Measurements from ENCODE around the gene MKNK2.
"Not testable (repeated sequence)": the region's sequence is repeated elsewhere in the genome, so short reads cannot be mapped to it uniquely, and the experiment has no call there.

Gene MKNK2

DNA sequence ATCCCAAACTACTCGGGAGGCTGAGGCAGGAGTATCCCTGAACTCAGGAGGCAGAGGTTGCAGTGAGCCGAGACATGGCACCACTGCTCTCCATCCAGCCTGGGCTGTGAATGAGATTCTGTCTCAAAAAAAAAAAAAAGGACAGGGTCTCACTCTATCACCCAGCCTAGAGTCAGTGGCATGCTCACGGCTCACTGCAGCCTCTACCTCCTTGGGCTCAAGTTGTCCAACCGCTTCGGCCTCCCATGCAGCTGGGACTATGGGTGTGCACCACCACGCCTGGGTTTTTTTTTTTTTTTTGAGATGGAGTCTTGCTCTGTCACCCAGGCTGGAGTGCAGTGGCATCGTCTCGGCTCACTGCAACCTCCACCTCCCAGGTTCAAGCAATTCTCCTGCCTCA is 14.6 kb downstream of the MKNK2 start:
- Histone ChIP-seq H3K4me3 (ENCODE audit: insufficient read depth, low read depth, low read length, poor library complexity, severe bottlenecking) (no peak overlapping the region), H3K36me3 (ENCODE audit: control insufficient read depth, insufficient read depth, low read length) (peaks cover 37% of the 10 kb centered on the region), H3K27ac (ENCODE audit: insufficient read depth, low read length, poor library complexity, severe bottlenecking) (no peak overlapping the region), H3K27me3 (replicated peaks; ENCODE audit: control insufficient read depth, insufficient read depth, low read length, poor library complexity, severe bottlenecking) (no peaks in the 10 kb centered on the region), H3K9me3 (ENCODE audit: control insufficient read depth, low read length) (no peaks in the 10 kb centered on the region), H3K4me1 (ENCODE audit: control insufficient read depth, insufficient read depth, low read length, poor library complexity, severe bottlenecking) (peaks cover 38% of the 10 kb centered on the region)
- no peak for DNase-seq

DNA sequence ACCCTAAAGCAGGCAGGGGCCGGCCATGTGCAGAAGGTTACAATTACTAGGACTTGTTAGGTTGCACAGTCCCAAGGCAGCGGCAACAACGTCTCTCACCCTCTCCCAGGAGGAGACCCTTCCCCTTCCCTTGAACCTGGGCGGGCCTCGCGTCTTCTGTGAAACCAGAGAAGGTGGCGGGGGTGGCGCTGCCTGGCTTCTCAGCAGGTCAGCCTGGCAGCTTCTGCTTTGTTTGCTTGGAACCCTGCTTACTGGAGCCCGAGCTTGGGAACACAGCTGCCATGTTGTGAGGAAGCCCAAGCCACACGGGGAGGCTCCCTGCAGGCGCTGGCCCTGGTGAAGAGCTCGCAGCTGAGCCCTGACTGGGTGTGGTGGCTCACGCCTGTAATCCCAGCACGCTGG is 15.5 kb downstream of the MKNK2 start:
- H3K36me3 ChIP-seq (ENCODE audit: control insufficient read depth, insufficient read depth, low read length), result peaks cover 30% of the 10 kb centered on the region
- no peaks in the 10 kb centered on the region for H3K27me3 ChIP-seq (replicated peaks; ENCODE audit: control insufficient read depth, insufficient read depth, low read length, poor library complexity, severe bottlenecking)
- H3K9me3 ChIP-seq (ENCODE audit: control insufficient read depth, low read length), result no peaks in the 10 kb centered on the region
- DNase-seq, result no peak
- H3K4me1 ChIP-seq (ENCODE audit: control insufficient read depth, insufficient read depth, low read length, poor library complexity, severe bottlenecking), result peaks cover 30% of the 10 kb centered on the region
- H3K27ac ChIP-seq (ENCODE audit: insufficient read depth, low read length, poor library complexity, severe bottlenecking), result no peak overlapping the region
- no peak overlapping the region for H3K4me3 ChIP-seq (ENCODE audit: insufficient read depth, low read depth, low read length, poor library complexity, severe bottlenecking)

GRCh38 chr19:2034729-2035589 is 16.1 kb downstream of the MKNK2 start:
- H3K9me3 ChIP-seq (ENCODE audit: control insufficient read depth, low read length), result no peaks in the 10 kb centered on the region
- H3K4me3 ChIP-seq (ENCODE audit: insufficient read depth, low read depth, low read length, poor library complexity, severe bottlenecking), result no peak overlapping the region
- no peaks in the 10 kb centered on the region for H3K27me3 ChIP-seq (replicated peaks; ENCODE audit: control insufficient read depth, insufficient read depth, low read length, poor library complexity, severe bottlenecking)
- H3K4me1 ChIP-seq (ENCODE audit: control insufficient read depth, insufficient read depth, low read length, poor library complexity, severe bottlenecking), result peaks cover 29% of the 10 kb centered on the region
- H3K36me3 ChIP-seq (ENCODE audit: control insufficient read depth, insufficient read depth, low read length), result peaks cover 24% of the 10 kb centered on the region
- H3K27ac ChIP-seq (ENCODE audit: insufficient read depth, low read length, poor library complexity, severe bottlenecking), result no peak overlapping the region
- DNase-seq, result peak; percentile 58 to 68 (median 64)

DNA sequence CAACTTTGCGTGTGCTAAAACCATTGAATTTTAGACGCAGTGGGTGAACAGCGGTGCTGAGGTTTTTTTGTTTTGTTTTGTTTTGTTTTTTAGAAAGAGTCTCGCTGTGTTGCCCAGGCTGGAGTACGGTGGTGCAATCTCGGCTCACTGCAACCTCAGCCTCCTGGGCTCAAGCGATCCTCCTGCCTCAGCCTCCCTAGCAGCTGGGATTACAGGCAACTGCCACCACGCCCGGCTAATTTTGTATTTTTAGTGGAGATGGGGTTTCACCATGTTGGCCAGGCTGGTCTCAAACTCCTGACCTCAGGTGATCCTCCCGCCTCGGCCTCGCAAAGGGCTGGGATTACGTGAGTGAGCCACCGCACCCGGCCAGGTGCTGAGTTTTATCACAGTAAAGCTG is 16.8 kb downstream of the MKNK2 start:
- not testable (repeated sequence) for H3K9me3 ChIP-seq (ENCODE audit: control insufficient read depth, low read length); DNase-seq; H3K27ac ChIP-seq (ENCODE audit: insufficient read depth, low read length, poor library complexity, severe bottlenecking); H3K27me3 ChIP-seq (replicated peaks; ENCODE audit: control insufficient read depth, insufficient read depth, low read length, poor library complexity, severe bottlenecking); H3K4me3 ChIP-seq (ENCODE audit: insufficient read depth, low read depth, low read length, poor library complexity, severe bottlenecking)
- peaks cover 17% of the 10 kb centered on the region for H3K36me3 ChIP-seq (ENCODE audit: control insufficient read depth, insufficient read depth, low read length)
- H3K4me1 ChIP-seq (ENCODE audit: control insufficient read depth, insufficient read depth, low read length, poor library complexity, severe bottlenecking), result peaks cover 29% of the 10 kb centered on the region

GRCh38 chr19:2033825-2034159 is 17.3 kb downstream of the MKNK2 start:
- no peak overlapping the region for H3K27ac ChIP-seq (ENCODE audit: insufficient read depth, low read length, poor library complexity, severe bottlenecking)
- H3K4me1 ChIP-seq (ENCODE audit: control insufficient read depth, insufficient read depth, low read length, poor library complexity, severe bottlenecking), result peaks cover 29% of the 10 kb centered on the region
- no peak overlapping the region for H3K4me3 ChIP-seq (ENCODE audit: insufficient read depth, low read depth, low read length, poor library complexity, severe bottlenecking)
- peaks cover 12% of the 10 kb centered on the region for H3K36me3 ChIP-seq (ENCODE audit: control insufficient read depth, insufficient read depth, low read length)
- no peaks in the 10 kb centered on the region for H3K9me3 ChIP-seq (ENCODE audit: control insufficient read depth, low read length)
- no peaks in the 10 kb centered on the region for H3K27me3 ChIP-seq (replicated peaks; ENCODE audit: control insufficient read depth, insufficient read depth, low read length, poor library complexity, severe bottlenecking)
- DNase-seq, result no peak

DNA sequence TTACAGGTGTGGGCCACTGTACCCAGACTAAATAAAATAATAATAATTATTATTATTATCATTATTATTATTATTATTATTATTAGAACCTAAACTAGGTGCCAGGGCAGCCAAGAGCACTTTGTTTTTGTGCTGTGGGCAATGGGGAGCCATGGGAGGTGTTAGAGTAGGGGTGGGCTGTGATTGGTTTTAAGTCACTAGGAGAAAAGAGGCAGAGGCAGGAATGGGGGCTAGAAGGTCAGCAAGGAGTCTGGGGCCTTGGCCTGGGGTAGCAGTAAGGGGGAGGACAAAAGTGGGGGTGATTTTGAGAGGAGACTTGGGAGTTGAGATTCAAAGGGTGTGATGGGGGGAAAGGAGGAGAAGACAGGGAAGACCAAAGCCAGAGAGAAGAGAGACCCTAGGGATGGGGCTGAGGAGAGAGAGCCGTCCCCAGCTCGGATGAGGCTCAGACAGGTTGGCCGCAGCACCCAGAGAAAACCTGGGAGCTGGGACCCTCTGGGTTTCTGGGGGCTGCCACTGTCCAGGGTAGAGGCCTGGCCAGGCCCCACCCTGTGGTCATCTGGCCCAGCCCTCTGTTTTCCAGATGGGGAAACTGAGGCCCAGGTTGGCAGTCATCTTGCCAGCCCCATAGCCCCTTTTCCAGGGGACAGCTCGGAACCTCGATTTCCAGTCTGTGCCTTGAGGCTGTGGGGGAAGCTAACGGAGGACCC is 17.8 kb downstream of the MKNK2 start:
- Histone ChIP-seq H3K9me3 (ENCODE audit: control insufficient read depth, low read length) (no peaks in the 10 kb centered on the region), H3K36me3 (ENCODE audit: control insufficient read depth, insufficient read depth, low read length) (peaks cover 7% of the 10 kb centered on the region), H3K27me3 (replicated peaks; ENCODE audit: control insufficient read depth, insufficient read depth, low read length, poor library complexity, severe bottlenecking) (no peaks in the 10 kb centered on the region), H3K4me1 (ENCODE audit: control insufficient read depth, insufficient read depth, low read length, poor library complexity, severe bottlenecking) (peaks cover 29% of the 10 kb centered on the region), H3K27ac (ENCODE audit: insufficient read depth, low read length, poor library complexity, severe bottlenecking) (no peak overlapping the region), H3K4me3 (ENCODE audit: insufficient read depth, low read depth, low read length, poor library complexity, severe bottlenecking) (no peak overlapping the region)
- DNase-seq, result no peak

GRCh38 chr19:2032296-2032941 is 18.6 kb downstream of the MKNK2 start:
- no peaks in the 10 kb centered on the region for H3K36me3 ChIP-seq (ENCODE audit: control insufficient read depth, insufficient read depth, low read length)
- peak overlapping the region; percentile 36 for H3K4me3 ChIP-seq (ENCODE audit: insufficient read depth, low read depth, low read length, poor library complexity, severe bottlenecking)
- H3K27ac ChIP-seq (ENCODE audit: insufficient read depth, low read length, poor library complexity, severe bottlenecking), result peak overlapping the region; percentile 53
- H3K4me1 ChIP-seq (ENCODE audit: control insufficient read depth, insufficient read depth, low read length, poor library complexity, severe bottlenecking), result peaks cover 29% of the 10 kb centered on the region
- H3K9me3 ChIP-seq (ENCODE audit: control insufficient read depth, low read length), result no peaks in the 10 kb centered on the region
- H3K27me3 ChIP-seq (replicated peaks; ENCODE audit: control insufficient read depth, insufficient read depth, low read length, poor library complexity, severe bottlenecking), result no peaks in the 10 kb centered on the region
- DNase-seq, result peak in 1 of 3 donors; percentile 45

- Histone ChIP-seq H3K9me3 (ENCODE audit: control insufficient read depth, low read length) (no peaks in the 10 kb centered on the region), H3K36me3 (ENCODE audit: control insufficient read depth, insufficient read depth, low read length) (no peaks in the 10 kb centered on the region), H3K27ac (ENCODE audit: insufficient read depth, low read length, poor library complexity, severe bottlenecking) (no peak overlapping the region), H3K27me3 (replicated peaks; ENCODE audit: control insufficient read depth, insufficient read depth, low read length, poor library complexity, severe bottlenecking) (no peaks in the 10 kb centered on the region), H3K4me1 (ENCODE audit: control insufficient read depth, insufficient read depth, low read length, poor library complexity, severe bottlenecking) (peaks cover 7% of the 10 kb centered on the region), H3K4me3 (ENCODE audit: insufficient read depth, low read depth, low read length, poor library complexity, severe bottlenecking) (no peak overlapping the region)
- DNase-seq, result no peak
These were observed 23.7 kb downstream of the MKNK2 start for GRCh38 chr19:2027361-2027760.

GRCh38 chr19:2026770-2027169 is 24.3 kb downstream of the MKNK2 start:
- H3K4me1 ChIP-seq (ENCODE audit: control insufficient read depth, insufficient read depth, low read length, poor library complexity, severe bottlenecking), result peaks cover 1% of the 10 kb centered on the region
- no peaks in the 10 kb centered on the region for H3K27me3 ChIP-seq (replicated peaks; ENCODE audit: control insufficient read depth, insufficient read depth, low read length, poor library complexity, severe bottlenecking)
- DNase-seq, result no peak
- no peak overlapping the region for H3K27ac ChIP-seq (ENCODE audit: insufficient read depth, low read length, poor library complexity, severe bottlenecking)
- H3K36me3 ChIP-seq (ENCODE audit: control insufficient read depth, insufficient read depth, low read length), result no peaks in the 10 kb centered on the region
- no peak overlapping the region for H3K4me3 ChIP-seq (ENCODE audit: insufficient read depth, low read depth, low read length, poor library complexity, severe bottlenecking)
- no peaks in the 10 kb centered on the region for H3K9me3 ChIP-seq (ENCODE audit: control insufficient read depth, low read length)

- no peak for DNase-seq
- no peak overlapping the region for H3K27ac ChIP-seq (ENCODE audit: insufficient read depth, low read length, poor library complexity, severe bottlenecking)
- H3K36me3 ChIP-seq (ENCODE audit: control insufficient read depth, insufficient read depth, low read length), result no peaks in the 10 kb centered on the region
- no peaks in the 10 kb centered on the region for H3K4me1 ChIP-seq (ENCODE audit: control insufficient read depth, insufficient read depth, low read length, poor library complexity, severe bottlenecking)
- H3K27me3 ChIP-seq (replicated peaks; ENCODE audit: control insufficient read depth, insufficient read depth, low read length, poor library complexity, severe bottlenecking), result no peaks in the 10 kb centered on the region
- no peak overlapping the region for H3K4me3 ChIP-seq (ENCODE audit: insufficient read depth, low read depth, low read length, poor library complexity, severe bottlenecking)
- H3K9me3 ChIP-seq (ENCODE audit: control insufficient read depth, low read length), result no peaks in the 10 kb centered on the region
These were observed 28.8 kb downstream of the MKNK2 start for GRCh38 chr19:2022289-2022688.
